Measurements from ENCODE around the gene ARAP2.
"Not testable (repeated sequence)": the region's sequence is repeated elsewhere in the genome, so short reads cannot be mapped to it uniquely, and the experiment has no call there.

ARAP2 gene

GRCh38 chr4:36187723-36188333, 56.5 kb downstream of the ARAP2 start:
- DNase-seq (ENCODE audit: low read depth): no peak
- peak; percentile 87 for TF ChIP-seq CTCF (IDR thresholded peaks at IDR 0.05; ENCODE audit: control insufficient read depth, extremely low read depth, insufficient read depth)
- no peak overlapping the region for H3K4me3 ChIP-seq (ENCODE audit: low read depth, low read length)

DNA sequence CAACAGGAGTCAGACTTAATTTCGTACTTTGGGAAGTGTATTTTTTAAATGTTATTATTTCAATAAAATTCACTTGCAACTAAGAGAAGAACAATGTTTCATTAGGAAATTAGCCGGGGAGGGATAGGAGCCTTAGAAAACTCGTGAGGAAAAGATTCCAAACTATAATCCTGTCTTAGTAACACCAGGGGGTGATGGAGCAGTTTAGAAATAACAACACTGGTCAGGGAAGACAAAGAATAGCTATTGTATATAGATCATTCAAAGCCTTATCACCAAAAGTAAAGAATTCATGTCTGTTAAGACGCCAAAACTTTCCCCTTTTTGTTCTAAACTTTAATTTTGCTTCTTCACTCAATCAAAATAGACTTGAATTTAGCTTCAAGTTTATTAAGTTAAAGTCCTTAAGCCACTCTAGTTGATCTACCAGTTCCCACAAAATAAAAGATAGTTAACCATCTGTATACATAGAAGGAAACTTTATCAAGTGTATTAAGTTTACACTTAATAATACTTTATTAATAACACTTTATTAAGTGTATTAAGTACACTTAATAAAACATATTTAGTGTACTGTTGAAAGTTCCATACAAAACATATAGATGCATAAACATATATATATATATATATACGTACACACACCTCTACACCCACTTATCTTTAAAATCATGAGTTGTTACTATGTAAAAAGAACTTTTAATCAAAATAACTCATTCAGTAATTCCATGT, 60.5 kb downstream of the ARAP2 start:
- TF ChIP-seq CTCF (IDR thresholded peaks at IDR 0.05; ENCODE audit: control insufficient read depth, extremely low read depth, insufficient read depth): no peak
- H3K4me3 ChIP-seq (ENCODE audit: low read depth, low read length): no peak overlapping the region
- no peak for DNase-seq (ENCODE audit: low read depth)

DNA sequence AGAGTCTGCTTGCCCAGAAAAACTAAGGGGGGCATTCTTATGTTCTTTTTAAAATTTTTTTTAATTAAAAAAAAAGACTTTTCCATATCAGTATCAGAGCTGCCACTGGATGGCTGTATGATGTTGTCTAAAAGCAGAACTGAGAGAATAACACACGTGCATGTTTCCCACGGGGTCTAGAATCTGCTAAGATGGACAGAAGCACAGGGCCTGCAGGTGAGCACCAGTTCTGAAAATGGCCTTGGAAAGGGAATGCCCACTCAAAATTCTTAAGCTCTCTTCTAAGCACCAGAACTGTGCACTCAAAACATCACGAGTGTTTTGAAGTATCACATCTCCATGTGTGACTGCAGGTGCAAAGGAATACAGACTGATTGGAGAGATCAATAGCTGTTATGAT, 61.1 kb downstream of the ARAP2 start:
- TF ChIP-seq CTCF (IDR thresholded peaks at IDR 0.05; ENCODE audit: control insufficient read depth, extremely low read depth, insufficient read depth): no peak
- DNase-seq (ENCODE audit: low read depth): no peak
- H3K4me3 ChIP-seq (ENCODE audit: low read depth, low read length): no peak overlapping the region

DNA sequence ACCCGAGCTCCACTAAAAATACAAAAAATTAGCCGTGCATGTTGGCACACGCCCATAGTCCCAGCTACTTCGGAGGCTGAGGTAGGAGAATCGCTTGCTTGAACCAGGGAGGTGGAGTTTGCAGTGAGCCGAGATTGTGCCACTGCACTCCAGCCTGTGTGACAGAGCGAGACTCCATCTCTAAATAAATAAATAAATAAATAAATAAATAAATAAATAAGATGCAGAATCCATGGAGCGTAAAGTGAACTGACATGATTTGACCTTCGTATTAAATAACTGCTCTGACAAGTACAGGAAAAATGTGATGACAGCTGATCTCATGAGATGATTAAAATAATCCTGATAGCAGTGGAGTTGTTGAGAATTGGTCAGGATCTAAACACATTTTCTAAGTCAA, 62.0 kb downstream of the ARAP2 start:
- DNase-seq (ENCODE audit: low read depth); H3K4me3 ChIP-seq (ENCODE audit: low read depth, low read length): not testable (repeated sequence)

- no peak for TF ChIP-seq CTCF (IDR thresholded peaks at IDR 0.05; ENCODE audit: control insufficient read depth, extremely low read depth, insufficient read depth)
- no peak for DNase-seq (ENCODE audit: low read depth)
- no peak overlapping the region for H3K4me3 ChIP-seq (ENCODE audit: low read depth, low read length)
Measured at GRCh38 chr4:36180206-36180605, 64.1 kb downstream of the ARAP2 start.

- TF ChIP-seq CTCF (IDR thresholded peaks at IDR 0.05; ENCODE audit: control insufficient read depth, extremely low read depth, insufficient read depth): no peak
- H3K4me3 ChIP-seq (ENCODE audit: low read depth, low read length): no peak overlapping the region
- DNase-seq (ENCODE audit: low read depth): no peak
Measured at GRCh38 chr4:36178484-36178883, 65.8 kb downstream of the ARAP2 start.

- H3K4me3 ChIP-seq (ENCODE audit: low read depth, low read length): no peak overlapping the region
- DNase-seq (ENCODE audit: low read depth): no peak
- TF ChIP-seq CTCF (IDR thresholded peaks at IDR 0.05; ENCODE audit: control insufficient read depth, extremely low read depth, insufficient read depth): no peak
Measured at GRCh38 chr4:36177946-36178345, 66.4 kb downstream of the ARAP2 start.

Measured in LNCaP clone FGC (cell line).